Upper lobe of left lung (tissue), 4 donors: ENCODE measurements around the gene CNTNAP5.

Source experiments
- CTCF ChIP-seq, 6 experiments: fragments of 450-650 bp in 4 of 6; fragments of 200-600 bp in 2 of 6; sonication (generic) in 2 of 6; IDR thresholded peaks; one replicate each; pipeline ENCODE4 v1.5.1; 2016 to 2019; ENCODE audit warnings: antibody characterized with exemption in 6 of 6
- EP300 ChIP-seq, 4 donors: sonication (generic); formaldehyde crosslinking; IDR thresholded peaks; one replicate each; pipeline ENCODE4 v1.5.1; 2017; ENCODE audit warnings: antibody characterized with exemption in 4 of 4, control low read depth in 2 of 4
- POLR2A ChIP-seq, 4 donors: fragments of 450-650 bp; IDR thresholded peaks; one replicate each; pipeline ENCODE4 v1.5.1; 2016 to 2017; ENCODE audit warnings: antibody characterized with exemption in 4 of 4, mild to moderate bottlenecking in 2 of 4
- POLR2AphosphoS5 ChIP-seq, 2 donors: sonication (generic); formaldehyde crosslinking; IDR thresholded peaks; one replicate each; pipeline ENCODE4 v1.5.1; 2017; ENCODE audit warnings: antibody characterized with exemption in 2 of 2

GRCh38 chr2:124426625-124427024 is 401.5 kb downstream of the CNTNAP5 start:
- TF ChIP-seq POLR2A (IDR thresholded peaks at IDR 0.05) (no peak), CTCF (IDR thresholded peaks at IDR 0.05) (no peak), POLR2AphosphoS5 (IDR thresholded peaks at IDR 0.05) (no peak), EP300 (IDR thresholded peaks at IDR 0.05) (no peak)
